Stimulated activated CD4-positive, alpha-beta T cell treated with anti-CD3 and anti-CD28 coated beads, Interleukin-1b, Interleukin-23, amount 100 ng/mL, for 4 hours (primary cell): ENCODE measurements around the gene SLC35A5.
"Not testable (repeated sequence)": the region's sequence is repeated elsewhere in the genome, so short reads cannot be mapped to it uniquely, and the experiment has no call there.

Experiments
- DNase-seq, 2 donors: peaks; one replicate each; pipeline ENCODE4 v3.0.0-alpha.2; 2020; ENCODE audit warnings: low read depth in 2 of 2

Gene SLC35A5

GRCh38 chr3:112561734-112562529 is at the start of gene SLC35A5, which contains the start of gene ATG3:
SLC35A5 (plus strand) TSS chr3:112562045; CDS start chr3:112563404, 1,359 bp downstream.
ATG3 (minus strand) TSS chr3:112561962; CDS start chr3:112561528, 434 bp downstream.
- peak; percentile 96 to 97 for DNase-seq

- no peak for DNase-seq
These were observed 49.5 kb upstream of the SLC35A5 start for GRCh38 chr3:112512320-112512719.

DNA sequence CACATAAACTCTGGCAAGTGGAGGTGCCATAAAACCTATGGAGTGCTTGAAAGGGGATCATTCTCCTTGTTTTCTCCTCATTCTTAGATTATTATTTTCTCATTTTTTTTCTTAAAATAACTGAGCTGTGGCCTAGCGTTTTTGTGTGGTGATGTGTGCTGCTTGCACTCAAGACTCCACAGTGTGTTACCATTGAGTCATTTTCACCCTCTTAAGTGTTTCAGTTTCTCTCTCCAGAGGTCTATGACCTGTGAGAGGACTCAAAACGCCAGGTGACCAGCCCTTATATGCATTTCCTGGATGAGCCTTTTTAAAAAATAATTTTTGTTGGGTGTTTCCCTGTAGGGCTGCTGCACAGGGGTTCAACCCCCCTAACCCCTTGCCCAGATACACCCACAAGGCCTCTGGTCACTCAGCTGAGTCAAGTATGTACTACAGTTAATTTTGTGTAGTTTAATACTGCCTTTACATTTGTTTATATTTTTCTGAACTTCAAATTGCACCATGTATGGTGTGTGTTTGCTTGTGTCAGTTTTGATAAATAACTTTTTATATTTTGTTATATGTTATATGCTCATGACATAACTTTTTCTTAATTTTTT is 47.2 kb upstream of the SLC35A5 start:
- DNase-seq: no peak

- not testable (repeated sequence) for DNase-seq
These were observed 42.9 kb upstream of the SLC35A5 start for GRCh38 chr3:112518970-112519369.

DNA sequence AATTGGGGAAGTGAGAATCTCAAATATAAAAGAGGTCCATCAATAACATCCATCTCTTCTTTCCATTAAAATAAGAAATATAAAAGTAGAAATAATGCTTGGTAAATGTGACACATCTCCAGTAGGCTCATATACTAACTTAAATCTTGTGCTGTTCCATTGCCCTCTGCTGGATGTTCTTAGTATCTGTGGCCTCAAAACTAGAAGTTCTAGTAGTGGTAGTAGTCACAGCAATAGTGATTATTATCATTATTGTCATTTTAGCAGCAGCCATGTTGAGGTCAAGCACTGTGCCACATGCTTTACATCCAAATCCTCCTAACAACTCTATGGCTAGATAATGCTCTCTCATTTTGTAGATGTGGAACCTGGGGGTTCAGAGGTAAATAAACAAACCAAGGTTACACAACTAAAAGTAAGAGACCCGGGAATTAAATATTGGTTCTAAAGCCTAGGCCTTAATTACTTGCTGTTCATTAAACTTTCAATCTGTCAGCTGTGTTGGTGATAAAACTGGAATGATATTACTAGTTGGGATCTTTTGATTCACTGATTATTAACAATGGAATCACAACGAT is 42.3 kb upstream of the SLC35A5 start:
- peak in 1 of 2 donors; percentile 29 for DNase-seq

DNA sequence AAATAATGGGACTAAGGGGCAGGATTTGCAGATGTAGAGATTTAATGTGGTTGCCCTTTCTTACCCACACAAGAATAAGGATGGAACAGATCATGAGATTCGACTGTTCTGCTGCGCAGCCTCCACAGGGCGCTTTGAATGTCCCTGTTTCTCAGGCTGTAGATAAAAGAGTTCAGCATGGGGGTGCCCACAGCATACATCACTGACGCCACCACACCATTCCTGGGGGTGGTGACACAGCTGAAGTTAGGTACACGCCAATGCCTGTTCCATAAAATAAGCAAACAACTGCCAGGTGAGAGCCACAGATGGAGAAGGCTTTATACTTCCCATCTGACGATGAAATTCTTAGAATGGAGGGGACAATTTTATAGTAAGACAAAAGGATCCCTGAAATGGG is 37.7 kb upstream of the SLC35A5 start:
- DNase-seq: not testable (repeated sequence)

- DNase-seq: no peak
These were observed 31.3 kb upstream of the SLC35A5 start for GRCh38 chr3:112530573-112530972.

DNA sequence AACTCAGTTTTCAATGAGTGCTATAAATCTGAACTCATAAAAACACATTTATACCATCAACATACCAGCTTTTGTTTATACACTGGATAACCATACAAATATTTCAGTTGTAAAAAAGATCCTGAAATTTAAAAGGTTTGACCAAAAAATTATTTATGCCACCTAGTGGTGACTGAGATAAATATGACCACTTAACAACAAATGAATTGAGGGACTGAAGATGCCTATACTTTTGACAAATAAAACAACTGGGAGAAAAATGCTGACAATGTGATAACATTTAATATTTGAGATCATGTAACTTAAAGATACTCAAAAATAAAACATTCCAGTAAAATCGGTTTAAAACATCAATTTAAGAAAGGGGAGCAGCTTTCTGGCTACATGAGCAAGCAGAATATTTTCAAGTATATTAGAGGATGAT is 30.5 kb upstream of the SLC35A5 start:
- no peak for DNase-seq

DNA sequence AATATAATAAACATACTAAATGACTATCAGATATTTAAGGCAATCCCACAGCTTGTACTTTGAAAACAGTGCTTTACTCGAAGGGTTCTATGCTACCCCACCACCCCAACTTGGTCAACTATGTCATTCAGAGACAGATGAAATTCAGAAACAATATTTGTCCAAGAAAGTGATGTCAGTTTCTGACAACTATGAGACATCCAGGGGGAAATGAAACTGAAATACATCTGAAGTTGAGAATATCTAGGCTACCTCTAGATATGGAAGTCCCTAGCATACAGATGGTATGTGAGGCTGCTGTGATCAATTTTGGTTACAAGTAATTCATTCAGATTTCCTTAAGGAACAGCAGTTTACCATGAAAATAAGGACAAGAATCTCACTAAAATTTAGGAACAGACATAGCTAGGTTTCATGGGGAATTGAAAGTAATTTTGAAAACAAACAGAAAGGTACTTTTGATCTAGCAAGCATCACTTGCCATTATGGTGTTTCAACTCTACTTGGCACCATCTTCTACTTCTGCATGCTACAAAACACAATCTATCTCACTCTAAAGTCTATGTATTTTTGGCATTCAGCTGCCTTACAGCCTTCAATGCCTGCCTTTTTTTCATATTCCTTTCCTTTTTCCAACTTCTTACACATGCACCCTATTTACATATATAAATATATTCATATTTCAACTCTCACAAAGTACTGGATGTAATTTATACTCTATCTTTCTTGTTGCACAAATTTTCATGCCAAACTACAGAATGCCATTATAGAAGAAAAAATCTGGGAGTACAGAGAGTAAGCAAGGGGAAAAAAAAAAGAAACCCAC is 21.8 kb upstream of the SLC35A5 start:
- DNase-seq: no peak

DNA sequence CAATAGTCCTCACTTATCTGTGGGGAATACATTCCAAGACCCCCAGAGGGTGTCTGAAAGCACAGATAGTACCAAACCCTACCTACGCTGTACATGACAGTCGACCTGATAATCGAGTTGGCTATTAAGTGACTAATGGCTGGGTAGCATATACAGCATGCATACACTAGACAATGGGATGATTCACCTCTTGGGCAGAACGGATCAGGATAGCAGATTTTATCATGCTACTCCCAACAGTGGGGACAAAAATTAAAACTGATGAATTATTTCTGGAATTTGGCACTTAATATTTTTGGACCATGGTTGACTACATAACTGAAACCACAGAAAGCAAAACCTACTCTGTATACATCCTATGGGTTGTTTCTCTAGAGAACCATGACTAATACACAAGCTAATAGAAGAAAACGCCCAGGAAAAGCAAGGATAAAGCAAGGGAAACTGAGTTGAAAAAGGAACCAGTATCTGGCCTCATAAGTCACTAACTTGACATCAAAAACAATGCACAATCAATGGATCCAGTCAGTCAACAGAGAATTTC is 15.6 kb upstream of the SLC35A5 start:
- no peak for DNase-seq

DNA sequence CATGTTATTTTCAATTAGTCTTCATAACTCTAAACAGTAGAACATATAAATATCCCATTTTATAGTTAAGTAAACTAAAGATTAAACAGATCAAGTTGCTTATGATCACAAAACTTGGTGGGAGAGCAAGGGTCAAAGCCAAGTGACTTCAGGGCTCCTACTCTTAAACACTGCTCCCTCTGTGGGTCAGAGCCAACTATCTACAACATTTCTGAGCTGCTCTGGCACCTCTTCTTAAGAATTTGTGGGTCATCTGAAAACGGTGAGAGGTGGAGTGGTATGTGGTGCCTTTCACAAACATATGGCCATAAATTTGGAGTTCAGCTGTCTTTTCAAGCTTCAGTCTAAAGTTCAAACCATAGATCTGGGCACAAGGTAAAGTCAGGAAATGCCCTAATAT is 11.0 kb upstream of the SLC35A5 start:
- no peak for DNase-seq

- DNase-seq: no peak
These were observed 6.2 kb upstream of the SLC35A5 start for GRCh38 chr3:112555535-112556170.

DNA sequence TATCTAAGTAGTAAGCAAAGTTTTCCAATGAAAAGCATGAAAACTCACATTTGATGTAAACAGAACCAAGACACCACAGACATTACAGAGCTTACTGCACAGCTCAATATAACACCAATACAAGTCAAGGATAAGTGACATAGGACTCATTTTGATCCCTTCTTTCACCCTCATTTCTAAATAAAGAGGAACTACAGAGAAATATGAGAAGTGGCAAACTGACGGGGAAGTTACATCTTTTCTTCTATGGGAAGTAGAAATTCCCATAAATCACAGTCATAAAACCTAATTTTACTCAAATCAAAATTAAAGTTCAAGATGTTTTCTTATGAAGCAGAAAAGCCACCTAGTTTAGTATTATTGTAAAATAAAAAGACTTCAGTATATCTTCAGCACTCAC is 3.9 kb upstream of the SLC35A5 start:
- no peak for DNase-seq

DNA sequence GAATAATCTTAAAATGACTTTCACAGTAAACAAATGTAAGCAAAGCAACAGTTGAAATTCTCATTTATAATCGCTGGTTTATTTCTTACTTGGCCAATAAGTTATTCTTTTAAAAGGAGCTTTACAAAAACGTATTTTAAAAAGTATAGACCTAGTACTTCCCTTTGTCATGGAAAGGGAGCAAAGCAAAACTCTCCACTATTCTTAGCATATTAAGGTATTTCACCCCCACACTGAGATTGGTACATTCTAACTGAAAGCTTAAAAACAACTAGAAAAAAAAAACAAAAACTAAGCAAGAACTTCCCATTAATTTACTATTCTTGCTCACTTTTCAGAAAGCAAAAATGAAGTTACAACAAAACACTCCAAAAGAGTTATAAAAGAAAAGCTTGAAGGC is 1.5 kb upstream of the SLC35A5 start:
- DNase-seq: no peak

- peak; percentile 34 to 47 for DNase-seq
These were observed 943 bp upstream of the SLC35A5 start for GRCh38 chr3:112560721-112561483.

DNA sequence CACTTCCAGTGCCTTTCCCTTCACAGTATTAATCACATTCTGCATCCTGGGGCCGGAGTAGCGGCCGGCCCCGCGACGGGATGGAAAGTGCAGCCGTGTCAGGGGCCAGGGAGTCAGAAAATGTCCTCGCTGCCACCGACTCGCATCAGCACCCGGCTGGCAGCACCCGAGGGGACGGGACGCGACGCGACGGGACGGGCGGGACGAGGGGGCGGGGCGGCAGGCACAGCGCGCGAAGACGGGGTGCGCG is 436 bp upstream of the SLC35A5 start:
- DNase-seq: peak; percentile 62 to 73

- DNase-seq: not testable (repeated sequence)
These were observed 2.5 kb downstream of the SLC35A5 start for GRCh38 chr3:112564247-112564939.

DNA sequence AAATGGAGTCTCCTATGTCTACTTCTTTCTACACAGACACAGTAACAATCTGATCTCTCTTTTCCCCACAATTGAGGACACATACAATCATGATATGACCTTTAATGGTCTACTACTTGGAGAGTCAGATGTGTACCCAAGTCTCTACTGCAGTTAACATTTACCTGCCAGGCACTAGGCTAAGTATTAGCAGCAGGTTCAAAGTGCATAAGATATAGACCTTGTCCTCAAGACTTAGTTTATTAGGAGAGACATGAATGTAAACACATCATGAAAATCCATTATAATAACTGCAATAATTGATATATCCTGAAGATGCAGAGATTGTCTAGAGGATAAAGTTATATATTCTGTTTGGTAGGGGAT is 3.1 kb downstream of the SLC35A5 start:
- DNase-seq: no peak

DNA sequence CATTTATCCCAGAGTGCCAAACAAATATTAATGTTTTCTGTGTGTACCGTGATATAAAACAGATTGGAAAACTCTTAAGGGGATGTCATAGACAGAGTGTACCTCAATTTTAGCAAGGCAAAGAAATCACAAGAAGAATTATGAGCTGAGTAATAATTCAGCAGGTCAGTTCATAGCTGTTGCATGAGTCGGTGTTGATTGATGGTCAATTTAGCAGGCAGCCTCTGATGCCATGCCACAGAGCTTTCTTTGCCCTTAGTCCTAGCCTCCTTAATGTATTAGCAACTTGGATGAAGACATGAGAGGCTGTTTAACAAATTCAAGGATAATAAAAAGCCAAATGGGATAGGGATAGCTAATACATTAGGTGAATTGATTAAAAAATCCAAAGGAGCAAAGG is 6.8 kb downstream of the SLC35A5 start:
- DNase-seq: no peak

GRCh38 chr3:112569265-112569664 is 7.4 kb downstream of the SLC35A5 start:
- DNase-seq: no peak
